HG03571 (cell line): Measurements from ENCODE around the gene FOCAD.

Experiments used
- ATAC-seq: cut with Tn5 transposase; IDR thresholded peaks from one replicate; pipeline ENCODE4 v1.9.1; 2021; ENCODE audit not compliant: unreplicated experiment

Gene FOCAD

GRCh38 chr9:20788526-20789451 lies 104.7 kb downstream of the FOCAD start:
- no peak for ATAC-seq

- no peak for ATAC-seq
These were observed 106.7 kb downstream of the FOCAD start for GRCh38 chr9:20790721-20791120.

GRCh38 chr9:20791682-20792081 lies 107.6 kb downstream of the FOCAD start:
- no peak for ATAC-seq

GRCh38 chr9:20804489-20805250 lies 120.6 kb downstream of the FOCAD start:
- ATAC-seq, result no peak

GRCh38 chr9:20805766-20806165 lies 121.7 kb downstream of the FOCAD start:
- no peak for ATAC-seq

- no peak for ATAC-seq
These were observed 123.9 kb downstream of the FOCAD start for GRCh38 chr9:20808002-20808401.

GRCh38 chr9:20811872-20812271 lies 127.8 kb downstream of the FOCAD start:
- ATAC-seq, result no peak

- ATAC-seq, result no peak
These were observed 132.1 kb downstream of the FOCAD start for GRCh38 chr9:20815923-20816703.

- no peak for ATAC-seq
These were observed 139.0 kb downstream of the FOCAD start for GRCh38 chr9:20823051-20823450.

GRCh38 chr9:20831028-20831427 lies 147.0 kb downstream of the FOCAD start:
- no peak for ATAC-seq

- ATAC-seq, result no peak
These were observed 148.7 kb downstream of the FOCAD start for GRCh38 chr9:20832775-20833174.

- ATAC-seq, result no peak
These were observed 151.6 kb downstream of the FOCAD start for GRCh38 chr9:20835377-20836286.

- ATAC-seq, result no peak
These were observed 153.1 kb downstream of the FOCAD start for GRCh38 chr9:20837166-20837565.

- ATAC-seq, result no peak
These were observed 154.2 kb downstream of the FOCAD start for GRCh38 chr9:20838218-20838617.

- no peak for ATAC-seq
These were observed 160.9 kb downstream of the FOCAD start for GRCh38 chr9:20844916-20845315.

GRCh38 chr9:20848490-20848889 lies 164.4 kb downstream of the FOCAD start:
- no peak for ATAC-seq

GRCh38 chr9:20853866-20854265 lies 169.8 kb downstream of the FOCAD start:
- ATAC-seq, result no peak

GRCh38 chr9:20854444-20854843 lies 170.4 kb downstream of the FOCAD start:
- no peak for ATAC-seq

GRCh38 chr9:20863945-20864344 lies 179.9 kb downstream of the FOCAD start:
- no peak for ATAC-seq

- ATAC-seq, result no peak
These were observed 181.3 kb downstream of the FOCAD start for GRCh38 chr9:20865347-20865746.
